HG03442 (cell line): Measurements from ENCODE around the gene SCUBE3.

ENCODE experiments used
- ATAC-seq: cut with Tn5 transposase; IDR thresholded peaks from one replicate; pipeline ENCODE4 v1.9.1; 2021; ENCODE audit warnings: mild to moderate bottlenecking, moderate library complexity; ENCODE audit not compliant: unreplicated experiment

Gene SCUBE3

GRCh38 chr6:35209081-35209480, 4.7 kb upstream of the SCUBE3 start:
- no peak for ATAC-seq

- ATAC-seq = no peak
Observed at GRCh38 chr6:35209622-35210247, 4.0 kb upstream of the SCUBE3 start.

GRCh38 chr6:35213298-35213791, 411 bp upstream of the SCUBE3 start:
- no peak for ATAC-seq

- no peak for ATAC-seq
Observed at GRCh38 chr6:35214869-35215664, 1.3 kb downstream of the SCUBE3 start.

GRCh38 chr6:35215665-35216411, 2.1 kb downstream of the SCUBE3 start:
- no peak for ATAC-seq

GRCh38 chr6:35216412-35216732, 2.6 kb downstream of the SCUBE3 start:
- no peak for ATAC-seq

- no peak for ATAC-seq
Observed at GRCh38 chr6:35216851-35217811, 3.4 kb downstream of the SCUBE3 start.

GRCh38 chr6:35218021-35218420, 4.3 kb downstream of the SCUBE3 start:
- ATAC-seq = no peak

GRCh38 chr6:35218456-35218855, 4.7 kb downstream of the SCUBE3 start:
- ATAC-seq = no peak

- no peak for ATAC-seq
Observed at GRCh38 chr6:35219683-35220326, 6.0 kb downstream of the SCUBE3 start.

- no peak for ATAC-seq
Observed at GRCh38 chr6:35220711-35221110, 7.0 kb downstream of the SCUBE3 start.

- ATAC-seq = no peak
Observed at GRCh38 chr6:35223396-35223795, 9.6 kb downstream of the SCUBE3 start.

- no peak for ATAC-seq
Observed at GRCh38 chr6:35224720-35225119, 11.0 kb downstream of the SCUBE3 start.

- no peak for ATAC-seq
Observed at GRCh38 chr6:35228481-35228880, 14.7 kb downstream of the SCUBE3 start.

GRCh38 chr6:35229304-35229703, 15.5 kb downstream of the SCUBE3 start:
- no peak for ATAC-seq

GRCh38 chr6:35230498-35230897, 16.7 kb downstream of the SCUBE3 start:
- ATAC-seq = no peak

- no peak for ATAC-seq
Observed at GRCh38 chr6:35230950-35231349, 17.2 kb downstream of the SCUBE3 start.

- ATAC-seq = no peak
Observed at GRCh38 chr6:35231563-35231962, 17.8 kb downstream of the SCUBE3 start.

GRCh38 chr6:35234901-35235300, 21.1 kb downstream of the SCUBE3 start:
- no peak for ATAC-seq

- no peak for ATAC-seq
Observed at GRCh38 chr6:35236223-35236622, 22.5 kb downstream of the SCUBE3 start.
